ENCODE results near the gene LRCH3.

Gene LRCH3

DNA sequence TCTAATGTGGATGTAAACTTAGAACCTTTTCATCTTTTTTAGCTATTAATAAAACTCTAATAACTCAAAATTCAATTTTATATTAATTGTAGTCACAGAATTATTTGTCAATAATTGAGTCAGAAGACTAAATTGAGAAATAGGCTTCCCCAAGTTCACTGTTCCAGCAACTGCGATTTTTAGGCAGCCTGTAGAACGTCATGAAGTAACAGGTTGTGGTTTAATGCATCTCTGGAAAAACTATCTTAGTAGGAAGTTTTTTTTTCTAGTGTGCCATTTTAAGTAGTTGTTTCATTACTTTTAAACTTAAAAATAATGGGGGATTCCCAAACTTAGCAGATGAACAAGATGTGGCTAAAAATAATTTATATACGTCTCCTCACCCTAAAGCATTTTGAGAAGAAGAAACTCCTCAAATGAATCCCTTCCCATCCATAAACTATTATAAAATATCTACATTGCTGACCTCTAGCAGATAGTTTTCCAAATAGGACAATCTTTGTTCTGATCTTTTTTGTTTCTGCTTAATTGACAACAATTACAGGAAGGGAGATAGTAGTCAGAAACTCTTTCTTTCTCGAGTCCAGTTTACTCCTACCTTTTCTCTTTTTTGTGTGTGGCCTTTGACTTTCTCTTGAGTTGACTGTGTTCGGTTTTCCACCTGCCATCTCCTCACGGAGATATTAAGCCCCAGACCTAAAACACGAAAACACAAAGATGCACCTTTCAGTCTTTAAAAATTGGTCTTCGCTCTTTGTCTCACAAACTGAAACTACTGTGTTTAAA, 43.1 kb downstream of the LRCH3 start:
- DNase-seq (ENCODE audit: low read depth in 2 of 2, low spot score in 1 of 2): no peak

DNA sequence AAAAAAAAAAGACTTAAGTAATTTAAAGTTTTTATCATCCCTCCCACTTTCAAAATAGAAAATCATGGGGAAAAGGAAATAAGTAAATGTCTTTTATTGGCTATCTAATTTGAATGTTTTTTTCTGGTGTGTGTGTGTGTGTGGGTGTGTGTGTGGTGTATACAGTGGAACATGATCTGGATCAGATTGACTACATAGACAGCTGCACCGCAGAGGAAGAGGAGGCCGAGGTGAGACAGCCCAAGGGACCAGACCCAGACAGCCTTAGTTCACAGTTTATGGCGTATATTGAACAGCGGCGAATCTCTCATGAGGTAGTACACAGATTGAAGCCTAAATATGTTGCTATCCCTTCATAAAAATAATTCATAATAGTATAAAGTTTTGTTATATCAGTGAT, 44.5 kb downstream of the LRCH3 start:
- no peak for DNase-seq (ENCODE audit: low read depth in 2 of 2, low spot score in 1 of 2)

DNA sequence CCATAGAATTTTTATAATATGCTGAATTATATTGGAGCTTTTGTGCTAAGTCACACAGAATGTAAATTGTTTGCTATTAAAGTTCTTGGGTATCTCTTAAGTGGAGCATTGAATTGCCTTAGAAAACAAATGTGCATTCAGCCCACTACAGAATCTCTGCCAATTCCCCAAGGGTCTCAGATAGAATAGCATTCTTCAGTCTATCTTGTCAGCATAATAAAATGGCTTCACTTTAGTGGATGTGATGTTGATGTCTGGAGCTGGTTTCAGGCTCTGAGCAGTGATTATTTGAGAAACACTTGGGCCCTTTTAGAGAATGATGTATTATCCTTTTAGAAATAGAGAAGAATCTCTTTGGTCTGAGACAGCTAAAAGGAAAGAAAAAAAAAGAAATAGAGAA, 45.2 kb downstream of the LRCH3 start:
- DNase-seq (ENCODE audit: low read depth in 2 of 2, low spot score in 1 of 2): no peak

DNA sequence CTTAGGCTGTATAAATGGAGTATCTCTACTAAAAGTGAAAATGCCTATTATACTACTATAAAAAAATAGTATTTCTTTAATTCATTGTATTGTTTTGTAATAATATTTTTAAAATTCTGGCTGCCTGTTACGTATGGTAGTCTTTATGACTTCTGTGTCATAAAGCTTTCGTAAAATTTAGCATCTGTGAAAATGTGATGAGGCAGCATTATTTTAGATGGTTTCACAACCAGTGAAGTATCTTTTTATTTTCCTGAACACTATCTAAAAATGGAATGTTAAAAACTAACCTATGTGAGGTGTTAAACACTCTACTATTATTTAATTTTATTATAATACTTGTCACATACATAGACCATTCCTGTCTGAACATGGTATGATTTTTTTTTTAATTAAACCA, 46.2 kb downstream of the LRCH3 start:
- no peak for DNase-seq (ENCODE audit: low read depth in 2 of 2, low spot score in 1 of 2)

DNA sequence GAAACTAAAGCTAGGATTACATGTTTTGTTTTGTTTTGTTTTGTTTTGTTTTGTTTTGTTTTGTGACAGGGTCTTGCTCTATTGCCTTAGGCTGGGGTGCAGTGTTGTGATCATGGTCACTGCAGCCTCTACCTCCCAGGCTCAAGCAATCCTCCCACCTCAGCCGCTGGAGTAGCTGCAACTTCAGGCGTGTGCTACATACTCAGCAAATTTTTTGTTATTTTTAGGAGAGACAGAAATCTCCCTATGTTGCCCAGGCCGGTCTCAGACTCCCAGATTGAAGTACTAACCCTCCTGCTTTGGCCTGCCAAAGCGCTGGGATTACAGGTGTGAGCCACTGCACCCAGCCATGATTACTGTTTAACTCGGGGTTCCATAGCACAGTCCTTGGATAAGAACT, 50.7 kb downstream of the LRCH3 start:
- DNase-seq (ENCODE audit: low read depth in 2 of 2, low spot score in 1 of 2): no peak

DNA sequence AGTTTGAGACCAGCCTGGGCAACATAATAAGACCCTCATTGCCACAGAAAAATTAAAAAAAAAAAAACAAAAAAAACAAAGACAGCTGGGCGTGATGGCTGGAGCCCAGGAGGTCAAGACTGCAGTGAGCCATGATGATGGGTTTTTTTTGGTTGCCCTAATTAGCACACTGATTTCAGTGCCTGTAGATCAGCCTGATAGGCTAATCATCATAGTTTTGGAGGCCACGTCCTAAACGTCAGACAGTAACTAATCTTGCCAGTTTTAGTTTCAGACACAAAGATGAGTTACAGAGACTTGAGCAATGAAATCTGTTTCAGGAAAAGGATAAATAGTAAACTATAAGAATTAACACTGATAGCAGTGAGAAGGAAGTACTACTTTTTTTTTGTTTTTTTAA, 55.4 kb downstream of the LRCH3 start:
- no peak for DNase-seq (ENCODE audit: low read depth in 2 of 2, low spot score in 1 of 2)

DNA sequence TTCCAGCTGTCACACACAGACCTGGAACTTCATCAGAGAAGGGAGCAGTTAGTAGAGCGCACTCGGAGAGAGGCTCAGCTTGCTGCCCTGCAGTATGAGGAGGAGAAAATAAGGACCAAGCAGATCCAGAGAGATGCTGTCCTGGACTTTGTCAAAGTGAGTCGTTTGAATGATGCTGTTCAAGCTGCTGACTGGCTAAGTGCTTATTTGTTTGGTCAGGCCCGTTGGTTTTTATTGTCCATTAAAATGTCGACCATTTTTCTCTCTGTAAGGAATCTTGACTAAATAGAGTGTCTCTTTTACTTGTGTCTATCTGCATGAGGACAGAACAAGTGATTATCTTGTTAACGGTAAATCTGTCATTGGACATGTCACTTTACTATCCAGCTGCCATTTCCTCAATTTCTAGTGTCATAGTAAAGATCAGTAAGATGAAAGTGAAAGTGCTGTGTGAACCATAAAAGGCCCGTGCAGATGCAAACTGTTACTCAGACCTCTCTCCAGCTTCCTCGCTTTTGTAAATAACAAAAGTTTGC, 56.9 kb downstream of the LRCH3 start:
- DNase-seq (ENCODE audit: low read depth in 2 of 2, low spot score in 1 of 2): no peak

DNA sequence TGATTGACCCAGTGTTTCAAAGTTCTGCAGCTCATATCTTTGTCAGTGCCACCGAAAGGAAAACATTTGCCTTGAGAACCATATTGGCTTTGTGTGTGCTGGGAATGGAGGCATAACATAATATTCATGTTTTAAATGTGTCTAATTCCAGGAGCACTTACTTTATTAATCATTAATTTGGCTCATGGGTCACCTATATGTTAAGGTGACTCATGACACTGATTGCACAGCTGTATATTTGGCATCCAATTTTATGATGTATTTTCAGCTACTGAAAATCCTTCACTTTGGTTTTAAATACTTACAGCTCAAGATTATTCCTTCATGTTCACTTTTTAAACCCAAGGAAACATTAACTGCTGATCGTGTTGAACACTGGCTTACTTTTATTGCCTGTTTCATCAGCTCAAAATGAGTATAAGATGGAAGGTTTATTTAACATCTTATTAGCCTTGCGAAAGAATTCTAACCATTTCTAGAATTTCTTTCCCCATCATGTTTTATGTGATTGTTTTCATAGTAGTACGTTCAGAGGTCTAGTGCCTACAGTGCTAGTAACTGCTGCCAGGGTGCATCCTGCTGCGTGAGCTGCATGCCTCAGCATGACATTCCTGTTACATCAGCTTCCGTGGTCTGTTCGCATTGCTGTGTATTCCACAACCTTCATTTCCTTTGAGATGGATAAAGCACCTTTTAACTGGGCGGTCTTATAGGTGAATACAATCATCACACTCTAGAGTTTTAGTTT, 63.7 kb downstream of the LRCH3 start:
- no peak for DNase-seq (ENCODE audit: low read depth in 2 of 2, low spot score in 1 of 2)

DNA sequence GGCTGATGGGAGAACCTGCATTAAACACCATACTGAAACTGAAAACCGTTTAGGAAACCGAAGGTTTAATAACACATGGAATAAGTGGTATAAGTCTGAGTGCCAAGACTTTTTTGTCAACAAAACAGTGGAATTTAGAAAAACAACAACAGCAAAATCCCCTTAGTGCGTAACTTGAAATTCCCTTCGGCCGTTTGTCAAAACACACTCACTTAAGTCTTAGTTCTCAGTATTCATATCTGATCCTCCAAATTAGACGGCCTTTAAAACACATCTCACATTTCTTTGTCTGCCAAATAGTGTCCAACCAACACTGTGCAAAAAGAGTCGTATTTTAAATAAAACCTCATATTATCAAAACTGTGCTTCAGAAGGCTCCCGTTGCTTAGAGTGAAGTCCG, 64.5 kb downstream of the LRCH3 start:
- DNase-seq (ENCODE audit: low read depth in 2 of 2, low spot score in 1 of 2): no peak

DNA sequence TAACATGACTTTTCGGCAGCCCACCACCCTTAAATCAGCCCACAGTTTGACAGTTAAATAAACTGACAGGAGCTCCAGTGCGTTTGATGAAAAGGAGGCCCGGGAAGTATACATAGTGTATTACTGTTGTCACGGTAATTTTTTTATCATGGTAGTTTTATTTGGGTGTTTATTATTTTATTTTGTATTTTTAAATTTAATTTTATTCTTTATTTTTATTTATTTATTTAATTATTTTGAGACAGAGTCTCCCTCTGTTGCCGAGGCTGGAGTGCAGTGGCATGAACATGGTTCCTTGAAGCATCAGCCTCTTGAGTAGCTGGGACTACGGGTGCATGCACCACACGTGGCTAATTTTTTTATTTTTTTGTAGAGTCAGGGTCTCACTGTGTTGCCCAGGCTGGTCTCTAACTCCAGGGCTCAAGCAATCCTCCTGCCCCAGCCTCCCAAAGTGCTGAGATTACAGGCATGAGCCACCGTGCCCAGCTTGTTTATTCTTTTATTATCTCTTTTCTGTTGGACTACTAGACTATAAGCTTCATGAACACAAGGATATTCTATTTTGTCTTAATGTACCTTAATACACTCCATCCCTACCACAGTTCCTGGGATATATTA, 65.3 kb downstream of the LRCH3 start:
- DNase-seq (ENCODE audit: low read depth in 2 of 2, low spot score in 1 of 2): no peak

DNA sequence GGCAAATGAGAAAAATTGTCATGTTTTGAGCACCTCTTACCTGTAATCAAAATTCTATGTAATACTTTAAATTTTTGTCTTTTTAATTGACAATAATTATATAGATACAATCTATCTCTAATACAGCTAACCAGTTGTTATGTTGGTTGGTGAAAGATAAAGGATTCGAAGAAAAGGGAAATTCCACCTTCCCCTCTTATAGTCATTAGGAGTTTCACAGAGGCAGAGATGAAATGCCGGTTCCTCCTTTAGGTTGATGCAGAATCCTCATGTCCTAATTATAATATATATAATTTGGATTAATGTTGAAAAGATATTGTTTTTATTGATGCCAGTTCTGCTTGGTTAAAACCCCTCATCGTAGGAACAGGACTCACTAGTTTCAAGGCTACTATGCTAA, 67.1 kb downstream of the LRCH3 start:
- no peak for DNase-seq (ENCODE audit: low read depth in 2 of 2, low spot score in 1 of 2)

DNA sequence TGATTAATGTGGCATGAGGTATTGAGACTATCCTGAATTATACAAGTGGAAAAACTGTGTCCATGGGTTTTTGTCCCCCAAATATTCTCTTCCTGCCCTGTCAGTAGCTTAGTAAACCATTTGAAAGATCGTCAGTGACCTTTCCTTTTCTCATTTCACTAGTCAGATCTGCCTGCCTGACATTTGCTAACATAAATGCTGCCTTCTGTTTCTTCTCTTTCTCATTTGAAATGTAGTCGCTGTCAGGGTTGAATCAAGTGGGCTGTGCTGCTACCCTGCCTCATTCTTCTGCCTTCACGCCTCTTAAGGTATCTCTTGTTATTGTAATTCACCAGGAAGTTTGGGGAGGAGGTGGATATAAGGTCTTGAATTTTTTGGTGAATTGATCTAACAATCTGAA, 67.5 kb downstream of the LRCH3 start:
- no peak for DNase-seq (ENCODE audit: low read depth in 2 of 2, low spot score in 1 of 2)

- DNase-seq (ENCODE audit: low read depth in 2 of 2, low spot score in 1 of 2): no peak
Measured at GRCh38 chr3:197866035-197866434, 75.0 kb downstream of the LRCH3 start.

- no peak for DNase-seq (ENCODE audit: low read depth in 2 of 2, low spot score in 1 of 2)
Measured at GRCh38 chr3:197873329-197873728, 82.3 kb downstream of the LRCH3 start.

DNA sequence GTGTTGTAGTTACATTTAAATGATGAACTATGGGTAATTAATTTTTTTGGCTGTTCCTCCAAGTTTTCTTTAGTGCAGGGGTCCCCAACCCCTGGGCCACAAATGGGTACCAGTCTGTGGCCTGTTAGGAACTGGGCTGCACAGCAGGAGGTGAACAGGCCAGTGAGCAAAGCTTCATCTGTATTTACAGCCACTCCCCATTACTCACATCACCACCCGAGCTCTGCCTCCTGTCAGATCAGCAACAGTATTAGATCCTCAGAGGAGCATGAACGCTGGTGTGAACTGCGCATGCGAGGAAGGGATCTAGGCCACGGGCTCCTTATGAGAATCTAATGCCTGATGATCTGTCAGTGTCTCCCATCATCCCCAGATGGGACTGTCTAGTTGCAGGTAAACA, 83.0 kb downstream of the LRCH3 start:
- DNase-seq (ENCODE audit: low read depth in 2 of 2, low spot score in 1 of 2): no peak

- DNase-seq (ENCODE audit: low read depth in 2 of 2, low spot score in 1 of 2): no peak
Measured at GRCh38 chr3:197874653-197875052, 83.6 kb downstream of the LRCH3 start.

GRCh38 chr3:197877902-197878301, 86.8 kb downstream of the LRCH3 start:
- DNase-seq (ENCODE audit: low read depth in 2 of 2, low spot score in 1 of 2): no peak

DNA sequence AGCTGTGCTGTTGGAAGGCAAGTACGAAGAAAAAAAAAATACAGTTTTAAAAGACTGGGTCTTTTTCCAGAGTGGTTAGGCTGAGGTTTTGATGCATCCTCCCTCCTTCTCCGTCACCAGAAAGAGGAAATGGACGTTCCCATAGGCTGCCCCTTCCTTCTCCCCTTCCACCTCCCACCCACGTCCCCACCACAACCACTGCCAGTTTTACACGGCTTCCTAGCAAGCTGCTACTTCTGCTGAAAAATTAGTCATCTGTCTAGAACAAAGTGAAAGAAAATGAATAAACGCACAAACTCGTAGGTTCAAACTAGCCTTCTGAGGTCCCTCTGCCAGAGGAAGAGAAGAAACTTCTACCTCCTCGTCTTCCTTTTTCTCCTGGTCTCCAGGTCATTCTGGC, 87.4 kb downstream of the LRCH3 start:
- peak in 1 of 2 donors; percentile 18 for DNase-seq (ENCODE audit: low read depth in 2 of 2, low spot score in 1 of 2)

- DNase-seq (ENCODE audit: low read depth in 2 of 2, low spot score in 1 of 2): no peak
Measured at GRCh38 chr3:197880491-197881269, 89.6 kb downstream of the LRCH3 start.

DNA sequence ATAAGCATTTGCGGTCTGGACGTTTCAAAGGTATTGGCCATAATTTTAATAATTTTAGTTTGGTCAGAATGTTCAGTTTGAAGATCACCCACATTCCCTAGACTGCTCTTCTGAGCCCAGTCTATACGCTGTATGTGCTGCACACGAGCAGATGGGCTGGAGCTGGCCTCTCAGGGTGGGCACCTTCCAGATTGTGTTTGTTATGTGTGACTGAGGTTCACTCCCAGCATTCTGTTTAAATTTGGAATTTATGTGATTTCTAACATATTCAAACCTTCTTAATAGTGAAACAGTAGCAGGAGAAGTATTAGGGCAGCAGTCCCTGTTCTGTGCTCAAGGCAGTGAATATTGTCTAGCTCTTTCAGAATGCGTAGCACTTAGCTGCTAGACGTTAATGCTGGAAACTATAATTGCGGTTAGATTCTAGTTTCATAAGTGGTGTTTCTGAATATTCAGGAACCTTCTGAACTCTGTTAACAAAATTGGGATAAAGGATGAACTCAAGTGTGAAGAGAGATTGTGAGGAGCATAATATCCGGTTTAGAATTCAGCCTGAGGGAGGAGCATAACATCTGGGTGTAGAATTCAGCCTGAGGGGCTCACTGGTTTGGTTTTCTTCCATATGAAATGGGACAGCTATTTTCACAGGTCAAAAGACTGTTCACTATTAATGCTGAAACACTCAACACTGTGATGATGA, 90.4 kb downstream of the LRCH3 start:
- DNase-seq (ENCODE audit: low read depth in 2 of 2, low spot score in 1 of 2): no peak

- DNase-seq (ENCODE audit: low read depth in 2 of 2, low spot score in 1 of 2): no peak
Measured at GRCh38 chr3:197881970-197882338, 90.9 kb downstream of the LRCH3 start.
